ENCODE results near the gene PRM3.

DNA sequence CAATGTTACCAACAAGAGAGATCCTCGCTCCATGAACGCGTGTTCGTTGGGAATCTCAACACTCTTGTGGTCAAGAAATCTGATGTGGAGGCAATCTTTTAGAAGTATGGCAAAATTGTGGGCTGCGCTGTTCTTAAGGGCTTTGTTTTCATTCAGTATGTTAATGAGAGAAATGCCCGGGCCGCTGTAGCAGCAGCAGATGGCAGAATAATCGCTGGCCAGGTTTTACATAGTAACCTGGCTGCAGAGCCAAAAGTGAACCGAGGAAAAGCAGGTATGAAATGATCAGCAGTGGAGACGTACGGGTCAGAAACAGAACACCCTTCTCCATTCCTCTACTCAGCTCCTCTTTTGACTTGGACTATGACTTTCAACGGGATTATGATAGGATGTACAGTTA, 30.8 kb downstream of the PRM3 start:
- TF ChIP-seq, protein P1, sequence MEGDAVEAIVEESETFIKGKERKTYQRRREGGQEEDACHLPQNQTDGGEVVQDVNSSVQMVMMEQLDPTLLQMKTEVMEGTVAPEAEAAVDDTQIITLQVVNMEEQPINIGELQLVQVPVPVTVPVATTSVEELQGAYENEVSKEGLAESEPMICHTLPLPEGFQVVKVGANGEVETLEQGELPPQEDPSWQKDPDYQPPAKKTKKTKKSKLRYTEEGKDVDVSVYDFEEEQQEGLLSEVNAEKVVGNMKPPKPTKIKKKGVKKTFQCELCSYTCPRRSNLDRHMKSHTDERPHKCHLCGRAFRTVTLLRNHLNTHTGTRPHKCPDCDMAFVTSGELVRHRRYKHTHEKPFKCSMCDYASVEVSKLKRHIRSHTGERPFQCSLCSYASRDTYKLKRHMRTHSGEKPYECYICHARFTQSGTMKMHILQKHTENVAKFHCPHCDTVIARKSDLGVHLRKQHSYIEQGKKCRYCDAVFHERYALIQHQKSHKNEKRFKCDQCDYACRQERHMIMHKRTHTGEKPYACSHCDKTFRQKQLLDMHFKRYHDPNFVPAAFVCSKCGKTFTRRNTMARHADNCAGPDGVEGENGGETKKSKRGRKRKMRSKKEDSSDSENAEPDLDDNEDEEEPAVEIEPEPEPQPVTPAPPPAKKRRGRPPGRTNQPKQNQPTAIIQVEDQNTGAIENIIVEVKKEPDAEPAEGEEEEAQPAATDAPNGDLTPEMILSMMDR (IDR thresholded peaks at IDR 0.05; ENCODE audit: control extremely low read depth in 1 of 3, insufficient read depth in 1 of 3, low read depth in 1 of 3, low read length in 3 of 3): no peak
- TF ChIP-seq CBX5 (IDR thresholded peaks at IDR 0.05; ENCODE audit: low read depth, low read length) (no peak), SP1 (IDR thresholded peaks at IDR 0.05; ENCODE audit: low read depth, low read length) (no peak), POLR2A (IDR thresholded peaks at IDR 0.05; ENCODE audit: control extremely low read depth in 1 of 2, low read depth in 2 of 2, low read length in 2 of 2) (no peak)
